Endothelial cell of umbilical vein (primary cell): ENCODE results near the gene MYO1E. TPM values are rescaled to one million over a fixed set of nuclear protein-coding genes. Genes with fewer than 3 reads are reported as not detected.

Source experiments
- BruUV-seq: library from RNA; stranded (reverse); fragments of 400-500 nt; replicated peaks from 2 replicates; lab custom pipeline; 2021; lab: Mats Ljungman, UMichigan
- CTCF ChIA-PET: fragments of 300-600, 350-600 bp; sonication (Branson Sonifier 250); formaldehyde crosslinking; loops from one replicate; lab custom pipeline; 2021; ENCODE audit warnings: antibody characterized with exemption, inconsistent platforms; lab: Charles Lee
- POLR2A ChIA-PET: fragments of 300-600, 350-600 bp; sonication (Branson Sonifier 250); formaldehyde crosslinking; loops from one replicate; lab custom pipeline; 2021; ENCODE audit warnings: antibody characterized with exemption, inconsistent platforms; lab: Charles Lee
- DNase-seq: peaks from one replicate; pipeline ENCODE4 v3.0.0-alpha.2; 2011; ENCODE audit warnings: low read depth, low spot score
- FAIRE-seq: peaks from 2 replicates; lab custom pipeline; 2011; peaks lifted over from hg19 to GRCh38; lab: Jason Lieb, UNC
- H2AFZ ChIP-seq: 2 replicates; pipeline ENCODE4 v1.6.0; 2012; ENCODE audit warnings: low read depth, low read length, control low read depth, inconsistent platforms
- H3K27ac ChIP-seq: 2 replicates; pipeline ENCODE4 v1.5.1; 2011; ENCODE audit warnings: low read depth, mild to moderate bottlenecking, control low read depth, low read length, moderate library complexity; ENCODE audit not compliant: insufficient read depth
- H3K27me3 ChIP-seq, 2 experiments: 2 replicates each; pipeline versions ENCODE4 v1.6.0 to v1.6.1; 2011; ENCODE audit warnings: low read length in 2 of 2, mixed read lengths in 1 of 2; ENCODE audit not compliant: control insufficient read depth in 2 of 2, insufficient read depth in 2 of 2
- H3K36me3 ChIP-seq, 2 experiments: 2 replicates in 1 of 2; 3 replicates in 1 of 2; pipeline ENCODE4 v1.5.1; 2011; ENCODE audit warnings: low read length in 2 of 2, mild to moderate bottlenecking in 1 of 2, moderate library complexity in 1 of 2; ENCODE audit not compliant: control insufficient read depth in 2 of 2, insufficient read depth in 2 of 2; ENCODE audit errors: extremely low read depth in 1 of 2
- H3K4me1 ChIP-seq: 3 replicates; pipeline ENCODE4 v1.5.1; 2011; ENCODE audit warnings: mild to moderate bottlenecking, low read length; ENCODE audit not compliant: control insufficient read depth, insufficient read depth; ENCODE audit errors: extremely low read depth
- H3K4me2 ChIP-seq: 2 replicates; pipeline ENCODE4 v1.6.1; 2011; ENCODE audit warnings: low read length, control low read depth, mixed read lengths; ENCODE audit not compliant: insufficient read depth
- H3K4me3 ChIP-seq, 3 experiments: fragments of 200-600 bp in 1 of 3; sonication (generic), shearing (Covaris generic) in 1 of 3; replicated peaks in 1 of 3; 2 replicates each; pipeline ENCODE4 v1.5.1; 2011 to 2016; ENCODE audit warnings: control low read depth in 3 of 3, low read length in 3 of 3, mild to moderate bottlenecking in 2 of 3, inconsistent platforms in 1 of 3, low read depth in 1 of 3, moderate library complexity in 1 of 3; ENCODE audit not compliant: insufficient read depth in 1 of 3
- H3K79me2 ChIP-seq: 2 replicates; pipeline ENCODE4 v1.6.0; 2012; ENCODE audit warnings: low read length, inconsistent platforms; ENCODE audit not compliant: control insufficient read depth, insufficient read depth
- H3K9ac ChIP-seq: replicated peaks from 2 replicates; pipeline ENCODE3; 2011; ENCODE audit warnings: low read length, control low read depth; ENCODE audit not compliant: insufficient read depth; ENCODE audit errors: extremely low read depth
- H3K9me1 ChIP-seq: replicated peaks from 3 replicates; pipeline ENCODE4 v1.6.0; 2011; ENCODE audit warnings: mild to moderate bottlenecking, low read length; ENCODE audit not compliant: control insufficient read depth, insufficient read depth; ENCODE audit errors: extremely low read depth
- H3K9me3 ChIP-seq: replicated peaks from 2 replicates; pipeline ENCODE4 v1.5.1; 2012; ENCODE audit warnings: low read length, inconsistent platforms; ENCODE audit not compliant: control insufficient read depth, insufficient read depth
- H4K20me1 ChIP-seq: replicated peaks from 2 replicates; pipeline ENCODE3; 2011; ENCODE audit warnings: mild to moderate bottlenecking, low read length; ENCODE audit not compliant: control insufficient read depth, insufficient read depth; ENCODE audit errors: extremely low read depth
- CTCF ChIP-seq, 2 donors: IDR thresholded peaks; 1 replicate in 1 of 2; 2 replicates in 1 of 2; pipeline ENCODE4 v1.5.1; 2011; ENCODE audit warnings: low read length in 2 of 2, mild to moderate bottlenecking in 2 of 2, moderate library complexity in 2 of 2, control low read depth in 1 of 2, inconsistent platforms in 1 of 2, low read depth in 1 of 2; ENCODE audit not compliant: insufficient read depth in 1 of 2; ENCODE audit errors: extremely low read depth in 1 of 2
- FOS ChIP-seq: IDR thresholded peaks from 2 replicates; pipeline ENCODE4 v1.6.1; 2011; ENCODE audit warnings: mild to moderate bottlenecking, low read length, moderate library complexity, borderline replicate concordance; ENCODE audit not compliant: insufficient read depth
- GATA2 ChIP-seq: IDR thresholded peaks from 2 replicates; pipeline ENCODE4 v1.7.0; 2011; ENCODE audit warnings: low read depth, mild to moderate bottlenecking, moderate library complexity, mixed read lengths, low read length; ENCODE audit not compliant: insufficient read length, insufficient read depth
- MAX ChIP-seq: IDR thresholded peaks from 2 replicates; pipeline ENCODE4 v1.6.1; 2011; ENCODE audit not compliant: insufficient read depth, insufficient read length
- POLR2A ChIP-seq: IDR thresholded peaks from 2 replicates; pipeline ENCODE4 v1.6.1; 2012; ENCODE audit warnings: low read depth, mild to moderate bottlenecking, control low read depth, low read length
- POLR2AphosphoS5 ChIP-seq: IDR thresholded peaks from 2 replicates; pipeline ENCODE4 v1.6.1; 2012; ENCODE audit warnings: low read depth, mild to moderate bottlenecking, control low read depth, low read length, moderate library complexity; ENCODE audit not compliant: insufficient read depth
- dilution Hi-C: fragments of 300-500 bp; cut with MboI; formaldehyde crosslinking; loops from one replicate; pipeline ENCODE4 v1.15.0; 2019; ENCODE audit warnings: low sequenced_read_pairs; ENCODE audit not compliant: extremely low pct_ligation_motif_present
- intact Hi-C: fragments of 100-400 bp; cut with micrococcal nuclease; formaldehyde crosslinking; loops from one replicate; pipeline ENCODE4 v1.10.0; 2022
- polyA plus RNA-seq, 4 experiments: library from polyadenylated mRNA; depleted of rRNA in 3 of 4; stranded (reverse) in 3 of 4; unstranded in 1 of 4; fragments of >200 nt; gene quantifications; 2 replicates each; pipeline versions ENCODE4 v1.2.1 to v1.2.3, GENCODE V29; 2011 to 2012; ENCODE audit warnings: missing spikeins in 1 of 4
- total RNA-seq: library from RNA; stranded (reverse); gene quantifications from 2 replicates; pipeline ENCODE4 v1.2.3, GENCODE V29; 2021

MYO1E gene
- total and polyA plus RNA-seq, 2 donors (not counting 3 experiments of a cell fraction or from before 2014, with no cell fraction given) = 31.6 to 218 TPM

GRCh38 chr15:59203008-59203407, 169.7 kb downstream of the MYO1E start:
- BruUV-seq = no TSS peak
- Histone ChIP-seq H4K20me1 (no peaks in the 10 kb centered on the region), H3K9ac (no peak overlapping the region), H3K9me3 (no peaks in the 10 kb centered on the region), H3K4me2 (no peak overlapping the region), H3K9me1 (no peaks in the 10 kb centered on the region), H3K4me1 (peaks cover 8% of the 10 kb centered on the region), H2AFZ (no peak overlapping the region), H3K27ac (no peak overlapping the region), H3K79me2 (no peaks in the 10 kb centered on the region), H3K4me3 (no peak overlapping the region), H3K36me3 (peaks cover 19 to 26% of the 10 kb centered on the region in 2 experiments), H3K27me3 (no peaks in the 10 kb centered on the region)
- CTCF ChIA-PET = no interaction called here
- FAIRE-seq = no peak
- DNase-seq = no peak
- POLR2A ChIA-PET = no interaction called here
- TF ChIP-seq CTCF (IDR thresholded peaks at IDR 0.05; ENCODE audit: extremely low read depth in 1 of 2, insufficient read depth in 1 of 2, low read depth in 1 of 2, low read length in 2 of 2) (no peak), MAX (no peak), FOS (no peak), POLR2AphosphoS5 (no peak), POLR2A (no peak), GATA2 (no peak)
- dilution Hi-C loops (no loop called here), intact Hi-C loops (no loop called here)
